OCI-LY7 (cell line): ENCODE measurements around the gene KRT13.

Source experiments
- EZH2phosphoT487 ChIP-seq: fragments of 200-600 bp; sonication (generic); IDR thresholded peaks from 2 replicates; pipeline ENCODE4 v1.6.1; 2018; ENCODE audit warnings: low read depth, borderline replicate concordance, mild to moderate bottlenecking, mixed run types, antibody characterized with exemption, low read length, moderate library complexity, mixed read lengths
- TF ChIP-seq, protein P1 (sequence below): fragments of 200-600 bp; sonication (generic); conservative IDR thresholded peaks from 2 replicates; pipeline ENCODE4 v1.5.1; 2014; ENCODE audit warnings: mild to moderate bottlenecking, antibody characterized with exemption, low read length, moderate library complexity, mixed read lengths

DNA sequence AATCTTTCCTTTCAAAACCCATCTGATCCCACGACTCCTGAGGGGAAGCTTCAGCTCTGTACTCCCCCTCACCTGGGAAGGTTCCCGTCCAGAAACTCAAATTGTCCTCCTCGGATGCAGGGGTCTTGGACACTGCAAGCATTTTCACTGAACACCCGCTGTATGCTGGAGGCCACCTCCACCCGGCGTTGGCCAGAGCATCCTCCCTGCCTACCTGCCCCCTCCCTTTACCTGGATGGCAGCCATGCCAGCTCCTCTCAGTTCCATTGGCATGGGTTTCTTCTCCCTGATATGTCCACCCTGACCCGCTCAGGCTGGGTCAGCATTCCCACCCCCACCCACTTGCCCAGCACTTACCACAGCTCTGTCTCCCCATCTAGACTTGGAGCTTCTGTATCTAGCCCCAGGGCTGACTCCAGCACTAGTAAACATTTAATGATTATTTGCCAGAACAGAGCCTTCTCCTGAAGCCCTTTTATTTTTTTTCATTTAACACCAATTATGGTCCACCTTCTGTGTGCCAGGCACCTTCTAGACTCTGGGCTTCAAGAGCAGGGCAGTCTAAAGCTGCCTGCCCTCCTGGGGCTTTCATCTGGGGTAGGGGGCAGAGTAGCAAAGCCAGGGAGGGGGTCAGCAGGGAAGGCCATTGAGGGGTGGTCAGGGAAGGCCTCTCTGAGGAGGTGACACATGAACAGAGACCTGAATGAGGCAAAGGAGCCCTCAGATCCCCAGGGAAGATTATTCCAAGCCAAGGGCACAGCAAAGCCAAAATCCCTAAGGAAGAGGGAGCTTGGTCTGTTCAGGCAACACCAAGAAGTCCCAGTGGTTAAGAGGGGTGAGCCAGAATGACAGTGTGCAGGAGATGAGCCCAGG is 31.6 kb upstream of the KRT13 start:
- TF ChIP-seq, protein P1, sequence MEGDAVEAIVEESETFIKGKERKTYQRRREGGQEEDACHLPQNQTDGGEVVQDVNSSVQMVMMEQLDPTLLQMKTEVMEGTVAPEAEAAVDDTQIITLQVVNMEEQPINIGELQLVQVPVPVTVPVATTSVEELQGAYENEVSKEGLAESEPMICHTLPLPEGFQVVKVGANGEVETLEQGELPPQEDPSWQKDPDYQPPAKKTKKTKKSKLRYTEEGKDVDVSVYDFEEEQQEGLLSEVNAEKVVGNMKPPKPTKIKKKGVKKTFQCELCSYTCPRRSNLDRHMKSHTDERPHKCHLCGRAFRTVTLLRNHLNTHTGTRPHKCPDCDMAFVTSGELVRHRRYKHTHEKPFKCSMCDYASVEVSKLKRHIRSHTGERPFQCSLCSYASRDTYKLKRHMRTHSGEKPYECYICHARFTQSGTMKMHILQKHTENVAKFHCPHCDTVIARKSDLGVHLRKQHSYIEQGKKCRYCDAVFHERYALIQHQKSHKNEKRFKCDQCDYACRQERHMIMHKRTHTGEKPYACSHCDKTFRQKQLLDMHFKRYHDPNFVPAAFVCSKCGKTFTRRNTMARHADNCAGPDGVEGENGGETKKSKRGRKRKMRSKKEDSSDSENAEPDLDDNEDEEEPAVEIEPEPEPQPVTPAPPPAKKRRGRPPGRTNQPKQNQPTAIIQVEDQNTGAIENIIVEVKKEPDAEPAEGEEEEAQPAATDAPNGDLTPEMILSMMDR, result no peak
- no peak for TF ChIP-seq EZH2phosphoT487
